HG03159 (cell line): Measurements from ENCODE around the gene RASSF5.
A peak's percentile ranks its signal among the peaks of the same experiment; 100 is the strongest.

Experiments
- ATAC-seq: cut with Tn5 transposase; IDR thresholded peaks from one replicate; pipeline ENCODE4 v1.9.1; 2021; ENCODE audit warnings: mild to moderate bottlenecking, moderate library complexity; ENCODE audit not compliant: unreplicated experiment

The RASSF5 gene

GRCh38 chr1:206544562-206545257 lies 37.4 kb downstream of the RASSF5 start:
- ATAC-seq, result no peak

- ATAC-seq, result no peak
Measured at GRCh38 chr1:206545351-206545750, 38.0 kb downstream of the RASSF5 start.

- ATAC-seq, result no peak
Measured at GRCh38 chr1:206547104-206547503, 39.8 kb downstream of the RASSF5 start.

GRCh38 chr1:206550446-206550845 lies 43.1 kb downstream of the RASSF5 start:
- no peak for ATAC-seq

GRCh38 chr1:206551296-206551985 lies 44.1 kb downstream of the RASSF5 start:
- ATAC-seq, result no peak

GRCh38 chr1:206551986-206552326 lies 44.6 kb downstream of the RASSF5 start:
- no peak for ATAC-seq

GRCh38 chr1:206554211-206554610 lies 46.9 kb downstream of the RASSF5 start:
- ATAC-seq, result no peak

- ATAC-seq, result no peak
Measured at GRCh38 chr1:206554701-206555472, 47.6 kb downstream of the RASSF5 start.

- ATAC-seq, result no peak
Measured at GRCh38 chr1:206555473-206555935, 48.2 kb downstream of the RASSF5 start.

GRCh38 chr1:206556047-206556749 lies 48.9 kb downstream of the RASSF5 start:
- no peak for ATAC-seq

GRCh38 chr1:206556750-206557635 lies 49.7 kb downstream of the RASSF5 start:
- peak; percentile 50 for ATAC-seq

- ATAC-seq, result no peak
Measured at GRCh38 chr1:206557636-206558473, 50.5 kb downstream of the RASSF5 start.

- no peak for ATAC-seq
Measured at GRCh38 chr1:206558794-206559671, 51.7 kb downstream of the RASSF5 start.

GRCh38 chr1:206559672-206559995 lies 52.3 kb downstream of the RASSF5 start:
- no peak for ATAC-seq

- no peak for ATAC-seq
Measured at GRCh38 chr1:206560007-206560716, 52.8 kb downstream of the RASSF5 start.

- ATAC-seq, result peak; percentile 33
Measured at GRCh38 chr1:206563367-206564207, 56.3 kb downstream of the RASSF5 start.

- ATAC-seq, result no peak
Measured at GRCh38 chr1:206565995-206566394, 58.7 kb downstream of the RASSF5 start.
